Measurements from ENCODE around the gene MTMR4.

Gene MTMR4

DNA sequence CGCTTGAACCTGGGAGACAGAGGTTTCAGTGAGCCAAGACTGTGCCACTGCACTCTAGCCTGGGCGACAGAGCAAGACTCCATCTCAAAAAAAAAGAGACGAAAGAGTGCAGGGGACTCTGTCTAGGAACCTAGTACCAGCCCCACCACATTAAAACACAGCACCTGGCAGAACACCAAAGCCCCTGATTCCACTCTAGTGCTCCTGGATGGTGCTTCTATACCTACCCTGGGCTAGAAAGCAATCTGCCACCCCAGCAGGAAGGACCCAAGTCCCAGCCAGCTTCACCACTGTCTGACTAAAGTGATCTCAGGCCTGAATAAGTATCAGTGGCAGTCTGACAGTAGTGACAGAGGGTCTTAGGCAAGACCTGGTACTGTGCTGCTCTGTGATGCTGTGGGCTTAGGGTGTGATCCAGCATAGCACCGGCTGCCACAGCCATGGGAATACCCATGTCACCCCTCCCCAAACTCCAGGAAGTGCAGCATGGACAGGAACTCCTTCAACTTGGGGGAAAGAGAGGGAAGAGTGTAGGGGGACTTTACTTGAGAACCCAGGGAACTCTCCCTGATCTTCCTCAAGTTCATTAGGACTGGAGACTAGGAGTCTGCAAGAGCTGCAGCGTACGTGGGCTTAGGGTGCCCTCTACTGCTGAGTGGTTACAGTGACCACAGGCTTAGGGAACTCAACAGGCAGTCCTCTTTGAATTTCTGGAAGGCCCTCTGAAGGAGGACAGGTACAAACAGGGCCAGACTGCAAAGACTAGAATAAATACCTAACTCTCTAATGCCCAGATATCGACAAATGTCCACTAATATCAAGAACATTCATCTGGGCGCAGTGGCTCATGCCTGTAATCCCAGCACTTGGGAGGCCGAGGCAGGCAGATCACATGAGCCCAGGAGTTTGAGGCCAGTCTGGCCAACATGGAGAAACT is 67.1 kb downstream of the MTMR4 start:
- Histone ChIP-seq H3K9me3 (ENCODE audit: control insufficient read depth, low read length) (no peaks in the 10 kb centered on the region), H3K27me3 (ENCODE audit: control insufficient read depth, insufficient read depth, low read length) (no peaks in the 10 kb centered on the region), H3K27ac (no peak overlapping the region), H2AFZ (no peak overlapping the region), H3K4me2 (ENCODE audit: low read length) (no peak overlapping the region), H3K36me3 (ENCODE audit: control insufficient read depth, insufficient read depth, low read length) (no peaks in the 10 kb centered on the region), H3K4me3 (ENCODE audit: low read depth, low read length) (no peak overlapping the region), H3K9ac (no peak overlapping the region), H3K4me1 (no peaks in the 10 kb centered on the region), H3K79me2 (no peaks in the 10 kb centered on the region)
- TF ChIP-seq, protein P1, sequence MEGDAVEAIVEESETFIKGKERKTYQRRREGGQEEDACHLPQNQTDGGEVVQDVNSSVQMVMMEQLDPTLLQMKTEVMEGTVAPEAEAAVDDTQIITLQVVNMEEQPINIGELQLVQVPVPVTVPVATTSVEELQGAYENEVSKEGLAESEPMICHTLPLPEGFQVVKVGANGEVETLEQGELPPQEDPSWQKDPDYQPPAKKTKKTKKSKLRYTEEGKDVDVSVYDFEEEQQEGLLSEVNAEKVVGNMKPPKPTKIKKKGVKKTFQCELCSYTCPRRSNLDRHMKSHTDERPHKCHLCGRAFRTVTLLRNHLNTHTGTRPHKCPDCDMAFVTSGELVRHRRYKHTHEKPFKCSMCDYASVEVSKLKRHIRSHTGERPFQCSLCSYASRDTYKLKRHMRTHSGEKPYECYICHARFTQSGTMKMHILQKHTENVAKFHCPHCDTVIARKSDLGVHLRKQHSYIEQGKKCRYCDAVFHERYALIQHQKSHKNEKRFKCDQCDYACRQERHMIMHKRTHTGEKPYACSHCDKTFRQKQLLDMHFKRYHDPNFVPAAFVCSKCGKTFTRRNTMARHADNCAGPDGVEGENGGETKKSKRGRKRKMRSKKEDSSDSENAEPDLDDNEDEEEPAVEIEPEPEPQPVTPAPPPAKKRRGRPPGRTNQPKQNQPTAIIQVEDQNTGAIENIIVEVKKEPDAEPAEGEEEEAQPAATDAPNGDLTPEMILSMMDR (IDR thresholded peaks at IDR 0.05): peak; percentile 74

DNA sequence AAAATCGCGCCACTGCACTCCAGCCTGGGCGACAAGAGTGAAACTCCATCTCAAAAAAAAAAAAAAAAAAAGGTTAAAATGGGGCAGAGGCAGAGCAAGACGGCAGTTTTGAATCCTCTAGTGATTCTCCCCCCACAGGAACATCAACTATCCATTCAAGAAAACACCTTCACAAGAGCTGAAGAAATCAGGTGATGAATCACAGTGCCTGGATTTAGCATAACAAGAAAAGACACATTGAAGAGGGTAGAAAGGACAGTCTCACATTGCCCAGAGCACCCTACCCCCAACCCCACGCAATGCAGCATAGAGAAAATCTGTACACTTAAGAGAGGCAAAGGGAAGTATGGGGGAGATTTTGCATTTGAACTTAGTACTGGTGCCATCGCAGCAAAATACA is 68.4 kb downstream of the MTMR4 start:
- no peak overlapping the region for H3K9ac ChIP-seq
- no peak overlapping the region for H3K4me2 ChIP-seq (ENCODE audit: low read length)
- H3K27me3 ChIP-seq (ENCODE audit: control insufficient read depth, insufficient read depth, low read length): no peaks in the 10 kb centered on the region
- H3K79me2 ChIP-seq: no peaks in the 10 kb centered on the region
- H3K4me3 ChIP-seq (ENCODE audit: low read depth, low read length): no peak overlapping the region
- no peaks in the 10 kb centered on the region for H3K9me3 ChIP-seq (ENCODE audit: control insufficient read depth, low read length)
- no peaks in the 10 kb centered on the region for H3K4me1 ChIP-seq
- TF ChIP-seq, protein P1 (IDR thresholded peaks at IDR 0.05): no peak
- H3K27ac ChIP-seq: no peak overlapping the region
- H3K36me3 ChIP-seq (ENCODE audit: control insufficient read depth, insufficient read depth, low read length): no peaks in the 10 kb centered on the region
- no peak overlapping the region for H2AFZ ChIP-seq

All from parathyroid adenoma (tissue), 2 donors.